Dedifferentiated amniotic fluid mesenchymal stem cell (primary cell): Measurements from ENCODE around the gene AP5S1.

Experiments used
- DNase-seq: peaks from one replicate; pipeline ENCODE4 v3.0.0-alpha.2; 2016; ENCODE audit errors: extremely low spot score

Gene AP5S1

DNA sequence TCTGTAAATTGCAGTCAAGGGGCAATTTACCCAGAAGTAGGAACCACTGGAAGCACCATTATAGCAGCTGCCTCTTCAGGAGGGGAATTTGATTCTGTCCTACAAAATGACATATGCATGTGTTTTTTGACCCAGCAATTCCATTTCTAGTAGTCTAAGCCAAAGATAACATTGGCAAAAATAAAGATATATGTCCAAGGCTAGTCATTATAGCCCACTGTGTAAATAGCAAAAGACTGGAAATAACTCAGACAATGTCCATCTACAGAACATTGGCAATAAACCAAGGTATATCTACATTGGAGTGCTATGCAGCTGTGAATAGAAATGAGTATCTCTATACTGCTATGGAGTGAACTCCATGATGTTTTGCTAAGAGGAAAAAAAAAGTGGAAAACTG is 56.3 kb downstream of the AP5S1 start:
- DNase-seq: no peak
